Stimulated activated naive CD4-positive, alpha-beta T cell (primary cell): ENCODE measurements around the gene LPCAT1.
"Not testable (repeated sequence)": the region's sequence is repeated elsewhere in the genome, so short reads cannot be mapped to it uniquely, and the experiment has no call there.

Experiments used
- DNase-seq, 6 experiments: peaks; one replicate each; lab custom pipeline; 2025; lab: John Stamatoyannopoulos, UW

Gene LPCAT1, protein sequence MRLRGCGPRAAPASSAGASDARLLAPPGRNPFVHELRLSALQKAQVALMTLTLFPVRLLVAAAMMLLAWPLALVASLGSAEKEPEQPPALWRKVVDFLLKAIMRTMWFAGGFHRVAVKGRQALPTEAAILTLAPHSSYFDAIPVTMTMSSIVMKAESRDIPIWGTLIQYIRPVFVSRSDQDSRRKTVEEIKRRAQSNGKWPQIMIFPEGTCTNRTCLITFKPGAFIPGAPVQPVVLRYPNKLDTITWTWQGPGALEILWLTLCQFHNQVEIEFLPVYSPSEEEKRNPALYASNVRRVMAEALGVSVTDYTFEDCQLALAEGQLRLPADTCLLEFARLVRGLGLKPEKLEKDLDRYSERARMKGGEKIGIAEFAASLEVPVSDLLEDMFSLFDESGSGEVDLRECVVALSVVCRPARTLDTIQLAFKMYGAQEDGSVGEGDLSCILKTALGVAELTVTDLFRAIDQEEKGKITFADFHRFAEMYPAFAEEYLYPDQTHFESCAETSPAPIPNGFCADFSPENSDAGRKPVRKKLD

DNA sequence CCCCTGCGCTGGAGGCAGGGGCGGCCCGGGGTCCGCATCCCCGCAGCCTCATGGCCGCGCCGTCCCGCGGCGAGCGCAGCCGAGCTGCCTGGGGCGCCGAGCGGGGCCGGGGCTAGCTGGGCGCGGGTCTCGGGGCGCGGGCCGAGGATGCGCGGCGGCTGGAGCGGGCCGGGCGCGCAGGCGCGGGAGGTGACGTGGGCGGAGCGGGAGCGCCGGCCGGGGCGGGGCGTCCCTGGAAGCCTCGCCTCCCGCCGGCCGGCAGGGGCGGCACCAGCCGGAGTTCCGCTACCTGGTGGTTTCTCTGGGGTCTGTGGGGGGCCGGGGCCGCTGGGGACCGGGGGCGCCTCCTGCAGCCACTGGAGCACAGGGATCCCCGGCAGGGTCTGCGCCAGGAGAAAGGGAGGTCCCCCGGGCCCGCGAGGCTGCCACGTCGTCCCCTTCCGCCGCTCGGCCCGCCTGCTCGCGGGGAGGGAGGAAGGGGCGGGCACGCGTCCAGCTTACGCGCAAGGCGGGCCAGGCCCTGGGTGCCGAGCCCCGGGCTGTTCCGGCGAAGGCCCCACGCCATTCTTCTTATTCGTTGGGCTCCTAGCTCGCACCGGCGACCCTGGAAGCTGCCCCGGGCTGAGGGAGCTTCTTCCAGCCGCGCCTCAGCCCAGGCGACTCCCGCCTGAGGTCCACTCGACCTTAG, at the start of gene LPCAT1:
Gene LPCAT1, minus strand, starts transcription at position 168 of the 688 bp plus-strand sequence. Its CDS starts 116 bp downstream, at position 52.
- peak; percentile 32 to 77 (median 64) for DNase-seq

- not testable (repeated sequence) for DNase-seq
These were observed 48.1 kb upstream of the LPCAT1 start for GRCh38 chr5:1571875-1572274.

DNA sequence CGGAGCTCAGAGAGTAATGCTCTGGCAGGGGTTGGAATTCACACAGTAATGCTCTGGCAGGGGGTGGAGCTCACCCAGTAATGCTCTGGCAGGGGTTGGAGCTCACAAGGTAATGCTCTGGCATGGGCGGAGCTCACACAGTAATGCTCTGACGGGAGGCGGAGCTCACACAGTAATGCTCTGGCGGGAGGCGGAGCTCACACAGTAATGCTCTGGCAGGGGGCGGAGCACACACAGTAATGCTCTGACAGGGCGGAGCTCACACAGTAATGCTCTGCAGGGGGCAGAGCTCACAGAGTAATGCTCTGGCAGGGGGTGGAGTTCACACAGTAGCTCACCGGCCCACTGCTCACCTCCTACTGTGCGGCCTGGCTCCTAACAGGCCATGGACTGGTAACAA, 47.2 kb upstream of the LPCAT1 start:
- DNase-seq, result no peak

DNA sequence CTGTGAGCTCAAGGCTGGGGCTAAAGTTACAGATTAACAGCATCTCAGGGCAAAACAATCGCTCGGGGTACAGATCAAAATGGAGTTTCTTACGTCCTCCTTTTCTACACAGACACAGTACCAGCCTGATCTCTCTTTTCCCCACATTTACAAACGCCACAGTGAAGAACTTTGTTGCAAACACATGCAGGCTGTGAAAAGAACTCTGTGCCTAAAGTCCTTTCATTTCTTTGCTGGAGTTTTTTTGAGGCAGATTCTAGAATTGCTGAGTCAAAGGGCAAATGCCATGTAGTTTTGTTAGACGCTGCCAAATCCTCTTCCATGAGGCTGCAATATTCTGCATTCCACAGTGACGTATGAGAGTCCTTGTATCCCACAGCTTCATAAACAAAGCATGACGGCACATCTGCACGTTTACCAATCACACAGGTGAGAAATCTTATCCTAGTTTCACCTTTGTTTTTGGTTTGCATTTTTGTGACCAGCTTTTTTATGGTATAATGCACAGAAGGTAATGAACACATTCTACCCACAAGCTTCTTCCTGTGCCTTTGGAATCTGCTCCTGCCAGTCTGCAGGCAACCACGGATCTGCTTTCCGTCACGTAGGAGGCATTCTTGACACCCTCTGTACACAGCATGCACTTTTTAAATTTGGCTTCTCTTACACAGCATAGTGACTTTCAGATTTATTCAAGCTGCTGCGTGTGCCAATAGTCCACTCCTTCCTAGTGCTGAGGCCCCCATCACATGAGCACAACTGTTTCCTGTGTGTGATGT, 44.6 kb upstream of the LPCAT1 start:
- DNase-seq, result no peak

DNA sequence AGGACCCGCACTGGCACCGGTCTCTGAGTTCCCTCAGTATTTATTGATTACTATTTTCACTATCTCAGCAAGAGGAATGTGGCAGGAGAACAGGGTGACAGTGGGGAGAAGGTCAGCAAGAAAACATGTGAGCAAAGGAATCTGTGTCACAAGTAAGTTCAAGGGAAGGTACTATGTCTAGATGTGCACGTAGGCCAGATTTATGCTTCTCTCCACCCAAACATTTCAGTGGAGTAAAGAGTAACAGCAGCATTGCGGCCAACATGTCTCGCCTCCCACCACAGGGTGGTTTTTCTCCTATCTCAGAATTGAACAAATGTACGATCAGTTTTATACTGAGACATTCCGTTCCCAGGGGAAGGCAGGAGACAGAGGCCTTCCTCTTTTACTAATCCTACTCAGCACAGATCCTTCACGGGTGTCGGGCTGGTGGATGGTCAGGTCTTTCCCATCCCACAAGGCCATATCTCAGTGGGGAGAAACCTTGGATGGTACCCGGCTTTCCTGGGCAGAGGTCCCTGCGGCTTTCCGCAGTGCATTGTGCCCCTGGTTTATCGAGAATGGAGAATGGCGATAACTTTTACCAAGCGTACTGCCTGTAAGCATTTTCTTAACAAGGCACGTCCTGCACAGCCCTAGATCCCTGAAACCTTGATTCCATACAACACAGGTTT, 43.9 kb upstream of the LPCAT1 start:
- not testable (repeated sequence) for DNase-seq

- no peak for DNase-seq
These were observed 42.3 kb upstream of the LPCAT1 start for GRCh38 chr5:1565737-1566734.

DNA sequence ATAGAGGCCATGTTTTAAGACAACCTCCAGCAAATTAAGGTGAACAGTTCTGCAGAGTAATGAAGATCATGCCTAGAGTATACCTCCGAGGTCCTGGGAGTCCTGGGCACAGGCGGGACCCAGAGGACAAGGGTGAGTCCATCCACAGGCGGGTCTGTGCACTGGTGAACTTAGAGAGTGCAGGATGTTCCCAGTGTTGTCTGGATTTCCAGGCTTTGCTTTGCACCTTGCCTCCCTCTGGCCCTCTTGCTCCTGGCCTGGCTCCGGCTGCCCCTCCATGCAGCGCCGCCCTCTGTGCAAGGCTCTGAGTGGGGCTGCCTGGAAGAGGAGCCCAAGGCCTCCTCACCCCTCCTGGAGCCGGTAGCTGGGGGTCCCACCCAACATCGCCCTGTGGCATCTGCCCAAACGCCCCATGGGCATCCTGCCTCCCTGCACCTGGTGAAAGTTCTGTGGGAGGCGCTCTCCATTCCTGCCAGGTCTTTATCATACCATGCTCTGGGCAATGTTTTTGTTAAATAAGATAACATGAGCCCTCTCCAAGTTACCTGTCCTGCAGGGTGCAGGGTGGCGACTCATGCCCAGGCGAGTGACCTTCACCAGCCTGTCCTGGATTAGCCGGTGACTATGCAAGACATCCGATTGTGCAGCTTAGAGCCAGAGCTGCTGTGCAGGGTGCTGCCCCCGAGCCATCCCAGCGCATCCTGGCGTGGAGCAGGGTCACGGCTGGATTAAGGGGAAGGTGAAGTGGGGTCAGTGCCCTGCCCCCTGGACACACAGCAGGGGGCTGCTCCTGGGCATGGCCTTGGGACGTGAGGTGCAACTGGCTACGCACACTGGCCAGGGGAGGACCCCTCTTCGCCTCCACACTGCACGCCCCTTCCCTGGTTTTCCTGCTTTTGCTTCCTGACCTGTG, 41.3 kb upstream of the LPCAT1 start:
- DNase-seq, result no peak

GRCh38 chr5:1564182-1564748, 40.5 kb upstream of the LPCAT1 start:
- DNase-seq, result no peak

GRCh38 chr5:1563617-1564181, 39.9 kb upstream of the LPCAT1 start:
- DNase-seq, result no peak

- DNase-seq, result no peak
These were observed 39.3 kb upstream of the LPCAT1 start for GRCh38 chr5:1563051-1563461.

GRCh38 chr5:1562599-1562998, 38.8 kb upstream of the LPCAT1 start:
- no peak for DNase-seq

DNA sequence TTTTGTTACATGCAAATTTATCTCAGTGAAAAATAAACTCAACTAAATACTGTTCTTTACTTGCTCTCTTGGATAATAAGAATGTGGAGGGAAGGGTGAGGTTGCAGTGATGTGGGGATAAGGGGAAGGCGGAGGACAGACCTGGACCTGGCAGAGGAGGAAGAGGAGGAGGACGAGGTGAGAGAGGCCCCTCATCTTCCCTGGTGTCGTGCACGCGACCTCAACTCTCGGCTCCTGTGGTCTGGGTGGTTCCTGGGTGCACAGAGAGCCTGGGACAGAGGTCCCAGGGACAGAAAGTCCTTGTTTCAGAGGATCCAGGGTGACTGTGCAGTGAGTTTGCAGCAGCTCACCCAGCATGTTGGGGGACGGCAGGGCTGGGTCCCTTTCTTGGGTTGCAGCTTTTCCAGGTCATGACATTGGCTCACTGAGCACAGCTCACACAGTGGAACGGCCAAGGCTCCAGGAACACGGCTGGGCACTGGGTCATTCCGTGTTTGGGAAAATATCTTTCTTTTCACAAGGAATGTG, 37.7 kb upstream of the LPCAT1 start:
- DNase-seq, result no peak

- DNase-seq, result not testable (repeated sequence)
These were observed 36.7 kb upstream of the LPCAT1 start for GRCh38 chr5:1560499-1560898.

GRCh38 chr5:1558944-1559343, 35.2 kb upstream of the LPCAT1 start:
- DNase-seq, result no peak

- no peak for DNase-seq
These were observed 33.5 kb upstream of the LPCAT1 start for GRCh38 chr5:1557114-1557873.

DNA sequence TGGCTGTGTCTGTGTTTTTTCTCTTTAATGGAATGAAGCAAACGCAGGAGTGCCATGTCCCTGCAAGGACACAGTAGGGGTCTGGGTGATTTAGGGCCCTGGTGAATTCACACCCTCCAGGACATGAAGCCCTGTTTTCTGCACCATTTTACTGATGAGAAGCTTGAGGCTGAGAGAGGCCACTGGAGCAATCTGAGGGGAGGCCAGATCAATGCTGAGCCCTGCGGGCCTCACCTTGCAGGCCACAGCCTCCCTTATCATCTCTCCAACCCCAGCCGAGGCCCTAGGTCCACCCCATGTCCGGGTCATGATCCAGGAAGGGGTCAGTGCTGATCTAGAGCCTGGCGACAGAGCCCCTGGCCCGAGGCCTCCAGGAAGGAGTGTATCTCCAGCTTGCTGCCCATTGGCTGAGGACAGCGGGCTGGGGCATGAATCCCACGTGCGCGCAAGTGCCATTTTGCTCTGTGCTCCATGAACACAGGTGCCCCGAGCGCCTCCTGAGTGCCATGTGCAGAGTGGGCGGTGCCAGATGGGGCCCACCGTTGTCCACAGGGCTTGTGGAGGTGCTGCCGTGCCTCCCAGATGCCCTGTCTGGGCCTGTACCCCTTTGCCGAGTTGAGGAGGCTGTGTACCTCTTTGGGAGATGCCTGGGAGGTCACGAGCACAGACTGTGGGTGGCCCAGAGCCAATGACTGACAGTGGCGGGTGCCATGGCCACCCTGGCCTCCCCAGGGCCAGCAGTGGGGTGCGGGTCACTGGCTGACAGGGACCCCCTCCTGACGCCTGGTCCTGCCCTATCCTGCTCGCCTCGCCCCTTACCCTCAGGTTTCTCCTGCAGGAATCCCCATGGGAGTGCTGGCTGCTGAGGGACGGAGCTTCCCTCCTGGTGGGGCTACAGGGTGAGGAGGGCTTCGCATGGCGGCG, 32.3 kb upstream of the LPCAT1 start:
- DNase-seq, result no peak
